HCT116 (cell line): Measurements from ENCODE around the gene CD19. TPM values are rescaled to one million over a fixed set of nuclear protein-coding genes. Genes with fewer than 3 reads are reported as not detected.
A peak's percentile ranks its signal among the peaks of the same experiment; 100 is the strongest.

ENCODE experiments used
- ATAC-seq: fragments of 200-7000 bp; cut with Tn5 transposase; 2 replicates; pipeline ENCODE4 v1.9.1; 2020; ENCODE audit warnings: mild to moderate bottlenecking, moderate library complexity
- BruUV-seq: library from RNA; stranded (reverse); fragments of 400-500 nt; replicated peaks from 2 replicates; lab custom pipeline; 2021; lab: Mats Ljungman, UMichigan
- CTCF ChIA-PET: fragments of 300-600 bp; sonication (Branson Sonifier 250); formaldehyde crosslinking; loops from one replicate; lab custom pipeline; 2021; ENCODE audit warnings: antibody characterized with exemption; lab: Charles Lee
- POLR2A ChIA-PET: fragments of 300-600, 350-600 bp; sonication (Branson Sonifier 250); formaldehyde crosslinking; loops from one replicate; lab custom pipeline; 2021; ENCODE audit warnings: antibody characterized with exemption; lab: Charles Lee
- RAD21 ChIA-PET, 2 experiments: fragments of 300-600 bp; sonication (Branson Sonifier 250); formaldehyde crosslinking; loops; one replicate each; lab custom pipeline; 2023; ENCODE audit warnings: low total read pairs in 2 of 2; ENCODE audit not compliant: uncharacterized antibody in 2 of 2, unreplicated experiment in 2 of 2, low non-redundant PET in 1 of 2; lab: Charles Lee
- DNase-seq: peaks from one replicate; pipeline ENCODE4 v3.0.0-alpha.2; 2010; ENCODE audit warnings: low read depth, low spot score
- H2AFZ ChIP-seq: fragments of 200-600 bp; shearing (Covaris generic), sonication (generic); 2 replicates; pipeline ENCODE4 v1.6.1; 2017; ENCODE audit warnings: low read depth, mixed run types, mixed read lengths, antibody characterized with exemption, low read length; ENCODE audit not compliant: poor library complexity, severe bottlenecking
- H3K27ac ChIP-seq: 2 replicates; pipeline ENCODE4 v1.5.1; 2012; ENCODE audit warnings: low read depth, low read length
- H3K27me3 ChIP-seq: fragments of 200-600 bp; sonication (generic); 2 replicates; pipeline ENCODE4 v1.6.1; 2016; ENCODE audit warnings: mixed run types, low read length, mixed read lengths; ENCODE audit not compliant: insufficient read depth
- H3K36me3 ChIP-seq, 2 experiments: fragments of 200-500 bp in 1 of 2; fragments of 200-600 bp in 1 of 2; sonication (Bioruptor generic) in 1 of 2; sonication (generic) in 1 of 2; 2 replicates each; pipeline versions ENCODE4 v1.5.1 to v1.6.1; 2014 to 2016; ENCODE audit warnings: low read length in 2 of 2, inconsistent platforms in 1 of 2, mixed read lengths in 1 of 2, mixed run types in 1 of 2; ENCODE audit not compliant: insufficient read depth in 2 of 2, control insufficient read depth in 1 of 2
- H3K4me1 ChIP-seq, 2 experiments: fragments of 200-600 bp in 1 of 2; sonication (generic) in 1 of 2; 2 replicates each; pipeline versions ENCODE4 v1.5.1 to v1.6.1; 2012 to 2017; ENCODE audit warnings: low read length in 2 of 2, inconsistent platforms in 1 of 2, mild to moderate bottlenecking in 1 of 2, mixed read lengths in 1 of 2, mixed run types in 1 of 2, moderate library complexity in 1 of 2; ENCODE audit not compliant: insufficient read depth in 2 of 2, control insufficient read depth in 1 of 2
- H3K4me2 ChIP-seq: fragments of 200-600 bp; sonication (generic); 2 replicates; pipeline ENCODE4 v1.6.1; 2017; ENCODE audit warnings: mixed run types, low read length, mixed read lengths
- H3K4me3 ChIP-seq, 2 experiments: fragments of 200-600 bp in 1 of 2; sonication (generic) in 1 of 2; replicated peaks in 1 of 2; 2 replicates each; pipeline ENCODE4 v1.5.1; 2011 to 2016; ENCODE audit warnings: low read length in 2 of 2, control low read depth in 1 of 2, low read depth in 1 of 2, mild to moderate bottlenecking in 1 of 2, mixed read lengths in 1 of 2, mixed run types in 1 of 2
- H3K79me2 ChIP-seq: fragments of 200-600 bp; sonication (generic); 2 replicates; pipeline ENCODE4 v1.6.1; 2017; ENCODE audit warnings: mild to moderate bottlenecking, mixed run types, low read length, moderate library complexity, mixed read lengths; ENCODE audit not compliant: insufficient read depth
- H3K9ac ChIP-seq: fragments of 200-600 bp; sonication (generic); 2 replicates; pipeline ENCODE4 v1.6.1; 2016; ENCODE audit warnings: low read length, mixed read lengths
- H3K9me2 ChIP-seq: fragments of 200-600 bp; sonication (generic), shearing (Covaris generic); 2 replicates; pipeline ENCODE4 v1.6.1; 2017; ENCODE audit warnings: mixed run types, mild to moderate bottlenecking, moderate library complexity; ENCODE audit not compliant: insufficient read depth
- H3K9me3 ChIP-seq, 2 experiments: fragments of 200-500 bp in 1 of 2; fragments of 200-600 bp in 1 of 2; sonication (Bioruptor generic) in 1 of 2; sonication (generic) in 1 of 2; 2 replicates each; pipeline ENCODE4 v1.6.1; 2014 to 2017; ENCODE audit warnings: low read length in 2 of 2, mixed read lengths in 2 of 2, inconsistent platforms in 1 of 2, low read depth in 1 of 2, mild to moderate bottlenecking in 1 of 2, mixed run types in 1 of 2, moderate library complexity in 1 of 2; ENCODE audit not compliant: control insufficient read depth in 1 of 2, insufficient read depth in 1 of 2
- H4K20me1 ChIP-seq: fragments of 200-600 bp; sonication (generic), shearing (Covaris generic); 2 replicates; pipeline ENCODE4 v1.6.1; 2017; ENCODE audit warnings: mixed run types, mild to moderate bottlenecking, moderate library complexity; ENCODE audit not compliant: insufficient read depth
- EGR1 ChIP-seq: IDR thresholded peaks from 2 replicates; pipeline ENCODE4 v1.6.1; 2012; ENCODE audit warnings: low read depth
- ELF1 ChIP-seq: IDR thresholded peaks from 2 replicates; pipeline ENCODE4 v1.6.1; 2012; ENCODE audit warnings: low read depth, borderline replicate concordance
- JUND ChIP-seq: IDR thresholded peaks from 2 replicates; pipeline ENCODE4 v1.6.1; 2012
- SIN3A ChIP-seq: IDR thresholded peaks from 2 replicates; pipeline ENCODE4 v1.6.1; 2012; ENCODE audit warnings: low read depth
- SRF ChIP-seq: IDR thresholded peaks from 2 replicates; pipeline ENCODE4 v1.6.1; 2012; ENCODE audit warnings: low read depth
- TCF7L2 ChIP-seq: IDR thresholded peaks from 2 replicates; pipeline ENCODE4 v1.7.0; 2011; ENCODE audit warnings: borderline replicate concordance, inconsistent platforms; ENCODE audit not compliant: insufficient read depth, insufficient read length; ENCODE audit errors: extremely low read depth
- ZBTB33 ChIP-seq: IDR thresholded peaks from 2 replicates; pipeline ENCODE4 v1.6.1; 2011; ENCODE audit warnings: mild to moderate bottlenecking, low read length, moderate library complexity; ENCODE audit not compliant: insufficient replicate concordance; ENCODE audit errors: extremely low read depth
- intact Hi-C: fragments of 100-400 bp; cut with micrococcal nuclease; formaldehyde crosslinking; loops from 2 replicates; pipeline ENCODE4 v1.10.0; 2022
- total RNA-seq: library from RNA; stranded (reverse); gene quantifications from one replicate; pipeline ENCODE4 v1.2.1, GENCODE V29; 2021; ENCODE audit not compliant: unreplicated experiment
- TF ChIP-seq, protein P1 (sequence below), 3 experiments: fragments of 200-600 bp in 1 of 3; sonication (generic) in 1 of 3; IDR thresholded peaks in 2 of 3; conservative IDR thresholded peaks in 1 of 3; 2 replicates each; pipeline ENCODE4 v1.5.1; 2012 to 2017; ENCODE audit warnings: low read depth in 2 of 3, low read length in 2 of 3, antibody characterized with exemption in 1 of 3, borderline replicate concordance in 1 of 3, control low read depth in 1 of 3, mild to moderate bottlenecking in 1 of 3, mixed read lengths in 1 of 3, mixed run types in 1 of 3, moderate library complexity in 1 of 3; ENCODE audit not compliant: insufficient read depth in 1 of 3

CD19 gene
- total RNA-seq, 1 experiment from 2014 or later: 0.27 TPM

DNA sequence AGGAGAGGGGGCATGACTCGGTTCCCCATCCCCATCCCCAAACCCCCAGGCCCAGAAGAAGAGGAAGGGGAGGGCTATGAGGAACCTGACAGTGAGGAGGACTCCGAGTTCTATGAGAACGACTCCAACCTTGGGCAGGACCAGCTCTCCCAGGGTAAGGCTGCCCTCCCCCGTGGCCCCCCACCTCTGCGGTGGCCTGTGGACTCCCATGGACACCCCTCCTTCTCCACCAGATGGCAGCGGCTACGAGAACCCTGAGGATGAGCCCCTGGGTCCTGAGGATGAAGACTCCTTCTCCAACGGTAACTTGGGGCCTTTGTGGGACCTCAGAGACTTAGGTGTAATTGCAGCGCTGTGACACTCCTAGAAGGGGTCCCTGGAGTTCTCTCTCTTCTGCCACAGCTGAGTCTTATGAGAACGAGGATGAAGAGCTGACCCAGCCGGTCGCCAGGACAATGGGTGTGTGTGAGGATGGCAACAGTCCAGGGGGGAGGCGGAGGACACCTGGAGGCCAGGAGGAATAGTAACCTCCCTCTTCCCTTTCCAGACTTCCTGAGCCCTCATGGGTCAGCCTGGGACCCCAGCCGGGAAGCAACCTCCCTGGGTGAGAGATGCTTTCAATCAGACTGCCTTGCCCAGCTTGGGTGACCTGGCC lies 5.6 kb downstream of the CD19 start:
- BruUV-seq: no TSS peak
- Histone ChIP-seq H3K36me3 (no peaks in the 10 kb centered on the region), H4K20me1 (no peaks in the 10 kb centered on the region), H3K9me3 (no peaks in the 10 kb centered on the region), H3K9me2 (no peaks in the 10 kb centered on the region), H3K4me2 (no peak overlapping the region), H3K27ac (no peak overlapping the region), H3K4me1 (peaks cover 4 to 19% of the 10 kb centered on the region in 2 experiments; a peak in 3 of 4 replicates), H2AFZ (no peak overlapping the region), H3K79me2 (no peaks in the 10 kb centered on the region), H3K4me3 (no peak overlapping the region), H3K9ac (no peak overlapping the region), H3K27me3 (no peaks in the 10 kb centered on the region)
- ChIA-PET POLR2A (no interaction called here), RAD21 (no interaction called here), CTCF (no interaction called here)
- ATAC-seq: no peak
- no peak for DNase-seq
- no peak for TF ChIP-seq SIN3A
- no peak for TF ChIP-seq EGR1
- TF ChIP-seq TCF7L2: no peak
- no peak for TF ChIP-seq SRF
- TF ChIP-seq ZBTB33: no peak
- TF ChIP-seq ELF1: no peak
- no peak for TF ChIP-seq JUND
- TF ChIP-seq, protein P1, sequence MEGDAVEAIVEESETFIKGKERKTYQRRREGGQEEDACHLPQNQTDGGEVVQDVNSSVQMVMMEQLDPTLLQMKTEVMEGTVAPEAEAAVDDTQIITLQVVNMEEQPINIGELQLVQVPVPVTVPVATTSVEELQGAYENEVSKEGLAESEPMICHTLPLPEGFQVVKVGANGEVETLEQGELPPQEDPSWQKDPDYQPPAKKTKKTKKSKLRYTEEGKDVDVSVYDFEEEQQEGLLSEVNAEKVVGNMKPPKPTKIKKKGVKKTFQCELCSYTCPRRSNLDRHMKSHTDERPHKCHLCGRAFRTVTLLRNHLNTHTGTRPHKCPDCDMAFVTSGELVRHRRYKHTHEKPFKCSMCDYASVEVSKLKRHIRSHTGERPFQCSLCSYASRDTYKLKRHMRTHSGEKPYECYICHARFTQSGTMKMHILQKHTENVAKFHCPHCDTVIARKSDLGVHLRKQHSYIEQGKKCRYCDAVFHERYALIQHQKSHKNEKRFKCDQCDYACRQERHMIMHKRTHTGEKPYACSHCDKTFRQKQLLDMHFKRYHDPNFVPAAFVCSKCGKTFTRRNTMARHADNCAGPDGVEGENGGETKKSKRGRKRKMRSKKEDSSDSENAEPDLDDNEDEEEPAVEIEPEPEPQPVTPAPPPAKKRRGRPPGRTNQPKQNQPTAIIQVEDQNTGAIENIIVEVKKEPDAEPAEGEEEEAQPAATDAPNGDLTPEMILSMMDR (IDR thresholded peaks at IDR 0.05 in 2 of 3, conservative IDR thresholded peaks at IDR 0.05 in 1 of 3; ENCODE audit: borderline replicate concordance in 1 of 3, insufficient read depth in 1 of 3, low read depth in 2 of 3, low read length in 2 of 3): 0 out of 6 replicates have a peak, but pooled peaks of 1 of the 3 experiments have one; percentile 14
- intact Hi-C loops: no loop called here
